Body of pancreas (tissue), 4 donors: Measurements from ENCODE around the gene UBE4A. TPM values are rescaled to one million over a fixed set of nuclear protein-coding genes. Genes with fewer than 3 reads are reported as not detected.
"Not testable (repeated sequence)": the region's sequence is repeated elsewhere in the genome, so short reads cannot be mapped to it uniquely, and the experiment has no call there.

Experiments used
- ATAC-seq: fragments of 150-250 bp; one replicate; pipeline ENCODE4 v1.9.1; 2016
- DNase-seq, 4 donors: peaks; one replicate each; pipeline ENCODE4 v3.0.0-alpha.2; 2019
- H3K27ac ChIP-seq, 4 donors: fragments of 200-600 bp; sonication (generic); 1 replicate in 3 of 4; 2 replicates in 1 of 4; pipeline versions ENCODE4 v1.5.1 to v1.6.1; 2016 to 2019; ENCODE audit warnings: mild to moderate bottlenecking in 1 of 4, mixed read lengths in 1 of 4, moderate library complexity in 1 of 4
- H3K27me3 ChIP-seq, 2 donors: fragments of 200-600 bp; sonication (generic); one replicate each; pipeline ENCODE4 v1.6.0; 2016; ENCODE audit warnings: mild to moderate bottlenecking in 1 of 2
- H3K36me3 ChIP-seq, 2 donors: fragments of 200-600 bp; sonication (generic); replicated peaks in 1 of 2; 2 replicates each; pipeline ENCODE4 v1.5.1; 2016; ENCODE audit warnings: low read depth in 2 of 2; ENCODE audit not compliant: insufficient read depth in 1 of 2
- H3K4me1 ChIP-seq: fragments of 200-600 bp; sonication (generic); one replicate; pipeline ENCODE4 v1.6.0; 2016
- H3K4me3 ChIP-seq, 2 donors: fragments of 200-600 bp; sonication (generic); 1 replicate in 1 of 2; 2 replicates in 1 of 2; pipeline ENCODE4 v1.5.1; 2016 to 2019
- H3K9me3 ChIP-seq, 3 donors: fragments of 200-600 bp; sonication (generic); 1 replicate in 2 of 3; 2 replicates in 1 of 3; pipeline ENCODE4 v1.5.1; 2016
- POLR2A ChIP-seq, 3 donors: fragments of 450-650 bp; IDR thresholded peaks; one replicate each; pipeline ENCODE4 v1.6.1; 2016; ENCODE audit warnings: antibody characterized with exemption in 3 of 3, mild to moderate bottlenecking in 2 of 3
- WGBS, 2 donors: methylation state at CpG; one replicate each; pipeline ENCODE4 v1.1.5; 2017; 5-methylcytosine and 5-hydroxymethylcytosine counted together
- intact Hi-C: fragments of 100-400 bp; cut with DNase I; formaldehyde crosslinking; loops from one replicate; pipeline ENCODE4 v1.15.1; 2023
- total RNA-seq, 2 donors: library from RNA; depleted of rRNA; stranded (reverse); fragments of >200 nt; gene quantifications; one replicate each; pipeline ENCODE4 v1.1.0, GENCODE V29; 2016
- TF ChIP-seq, protein P1 (sequence below), 7 experiments: fragments of 450-650 bp in 4 of 7; fragments of 200-600 bp in 3 of 7; sonication (generic) in 3 of 7; IDR thresholded peaks; one replicate each; pipeline ENCODE4 v1.5.1; 2016 to 2019; ENCODE audit warnings: antibody characterized with exemption in 7 of 7

The UBE4A gene
- total RNA-seq, 2 donors from 2014 or later: 29.6 to 31.3 TPM

DNA sequence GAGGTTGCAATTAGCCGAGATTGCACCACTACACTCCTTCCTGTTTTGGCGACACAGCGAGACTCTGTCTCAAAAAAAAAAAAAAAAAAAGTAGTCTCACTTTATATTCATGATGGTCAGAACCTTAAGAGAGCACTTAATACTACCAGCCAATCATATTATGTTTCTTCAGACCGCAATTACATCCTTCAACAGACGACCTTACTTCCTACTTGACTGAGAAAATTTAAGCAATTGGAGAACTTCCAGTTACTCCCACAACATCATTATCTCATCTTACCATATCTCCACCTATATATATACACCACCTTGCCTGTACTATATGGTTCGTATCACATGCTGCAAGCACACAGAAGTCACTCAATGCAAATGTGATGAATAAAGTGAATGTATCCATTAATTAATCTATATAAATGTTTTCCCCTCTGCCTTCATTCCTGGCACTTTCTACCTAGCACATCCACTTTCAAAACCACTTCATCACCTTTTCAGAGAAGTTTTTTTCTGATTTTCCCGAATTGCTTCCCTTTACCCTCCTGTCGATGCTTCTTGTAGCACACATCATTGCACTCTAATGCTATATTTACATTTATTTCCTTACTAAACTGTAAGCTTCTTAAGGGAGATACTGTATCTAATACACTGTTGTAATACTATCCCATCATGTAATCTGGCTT is 55.8 kb downstream of the UBE4A start:
- 56 to 85% methylated on average over 8 of the region's 8 CpGs for WGBS, 2 donors

DNA sequence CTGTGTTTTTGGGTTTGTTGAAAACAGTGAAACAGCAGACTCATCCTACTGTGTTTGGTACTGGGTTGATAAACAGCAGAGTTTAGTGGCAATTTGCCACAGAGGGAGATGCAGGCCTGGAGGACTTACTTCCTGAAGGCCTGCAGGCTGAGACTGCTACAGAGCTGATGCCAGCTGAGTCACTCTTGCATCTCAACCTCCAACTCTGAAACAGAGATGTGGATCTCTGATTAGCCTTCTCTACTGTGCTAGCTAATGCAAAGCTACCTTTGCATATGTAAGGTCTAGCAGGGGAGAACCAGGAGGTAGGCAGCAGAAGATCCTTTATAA is 56.3 kb downstream of the UBE4A start:
- ATAC-seq: peak; percentile 45
- intact Hi-C loops: no loop called here
- Histone ChIP-seq H3K4me3 (no peak overlapping the region), H3K36me3 (no peaks in the 10 kb centered on the region), H3K27me3 (no peaks in the 10 kb centered on the region), H3K27ac (no peak overlapping the region), H3K4me1 (peaks cover 8% of the 10 kb centered on the region), H3K9me3 (no peaks in the 10 kb centered on the region)
- DNase-seq: peak in 3 of 4 donors; percentile 34 to 55 (median 48)
- TF ChIP-seq POLR2A (IDR thresholded peaks at IDR 0.05): no peak
- TF ChIP-seq, protein P1, sequence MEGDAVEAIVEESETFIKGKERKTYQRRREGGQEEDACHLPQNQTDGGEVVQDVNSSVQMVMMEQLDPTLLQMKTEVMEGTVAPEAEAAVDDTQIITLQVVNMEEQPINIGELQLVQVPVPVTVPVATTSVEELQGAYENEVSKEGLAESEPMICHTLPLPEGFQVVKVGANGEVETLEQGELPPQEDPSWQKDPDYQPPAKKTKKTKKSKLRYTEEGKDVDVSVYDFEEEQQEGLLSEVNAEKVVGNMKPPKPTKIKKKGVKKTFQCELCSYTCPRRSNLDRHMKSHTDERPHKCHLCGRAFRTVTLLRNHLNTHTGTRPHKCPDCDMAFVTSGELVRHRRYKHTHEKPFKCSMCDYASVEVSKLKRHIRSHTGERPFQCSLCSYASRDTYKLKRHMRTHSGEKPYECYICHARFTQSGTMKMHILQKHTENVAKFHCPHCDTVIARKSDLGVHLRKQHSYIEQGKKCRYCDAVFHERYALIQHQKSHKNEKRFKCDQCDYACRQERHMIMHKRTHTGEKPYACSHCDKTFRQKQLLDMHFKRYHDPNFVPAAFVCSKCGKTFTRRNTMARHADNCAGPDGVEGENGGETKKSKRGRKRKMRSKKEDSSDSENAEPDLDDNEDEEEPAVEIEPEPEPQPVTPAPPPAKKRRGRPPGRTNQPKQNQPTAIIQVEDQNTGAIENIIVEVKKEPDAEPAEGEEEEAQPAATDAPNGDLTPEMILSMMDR (IDR thresholded peaks at IDR 0.05): no peak

More for the DNA sequence above, 55.8 kb downstream of the UBE4A start:
- H3K4me1 ChIP-seq: peaks cover 8% of the 10 kb centered on the region
- ATAC-seq (no peak), DNase-seq (no peak)
- intact Hi-C loops: no loop called here
- no peaks in the 10 kb centered on the region for H3K9me3 ChIP-seq
- H3K27me3 ChIP-seq: no peaks in the 10 kb centered on the region
- H3K27ac ChIP-seq: no peak overlapping the region
- TF ChIP-seq, protein P1 (IDR thresholded peaks at IDR 0.05): no peak
- TF ChIP-seq POLR2A (IDR thresholded peaks at IDR 0.05): no peak
- H3K4me3 ChIP-seq: no peak overlapping the region
- H3K36me3 ChIP-seq: no peaks in the 10 kb centered on the region

DNA sequence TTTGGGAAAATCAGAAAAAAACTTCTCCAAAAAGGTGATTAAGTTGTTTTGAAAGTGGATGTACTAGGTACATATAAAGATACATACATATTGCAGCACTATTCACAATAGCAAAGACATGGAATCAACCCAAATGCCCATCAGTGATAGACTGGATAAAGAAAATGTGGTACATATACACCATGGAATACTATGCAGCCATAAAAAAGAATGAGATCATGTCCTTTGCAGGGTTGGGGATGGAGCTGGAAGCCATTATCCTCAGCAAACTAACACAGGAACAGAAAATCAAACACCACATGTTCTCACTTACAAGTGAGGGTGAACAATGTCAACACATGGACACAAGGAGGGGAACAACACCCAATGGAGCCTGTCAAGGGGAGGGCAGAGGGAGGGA is 57.5 kb downstream of the UBE4A start:
- H3K4me1 ChIP-seq, DNase-seq, H3K36me3 ChIP-seq, H3K27me3 ChIP-seq, H3K4me3 ChIP-seq, intact Hi-C loops, ATAC-seq, H3K27ac ChIP-seq, H3K9me3 ChIP-seq: not testable (repeated sequence)

DNA sequence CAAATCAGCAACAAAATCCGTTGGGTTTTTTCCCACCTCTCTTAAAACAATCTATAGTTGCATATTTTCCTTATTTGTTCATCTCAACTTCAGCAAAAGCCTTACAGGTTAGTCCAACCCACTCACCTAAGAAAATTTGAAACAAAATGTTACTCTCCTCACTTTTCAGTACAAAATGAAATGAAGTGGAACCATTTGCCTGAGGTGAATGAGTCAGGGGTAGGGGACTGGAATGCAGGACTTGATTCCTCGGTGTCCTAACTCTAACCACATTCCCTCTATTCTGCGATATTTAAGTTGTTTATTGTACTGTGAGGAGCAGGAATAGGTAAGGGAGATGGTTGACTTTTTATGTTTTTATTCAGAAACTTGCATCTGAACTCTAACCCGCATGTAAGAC is 58.4 kb downstream of the UBE4A start:
- TF ChIP-seq, protein P1 (IDR thresholded peaks at IDR 0.05): no peak
- TF ChIP-seq POLR2A (IDR thresholded peaks at IDR 0.05): no peak
- 75 to 77% methylated on average over 4 of the region's 4 CpGs for WGBS, 2 donors
- DNase-seq (no peak), ATAC-seq (no peak)
- Histone ChIP-seq H3K4me3 (no peak overlapping the region), H3K36me3 (no peaks in the 10 kb centered on the region), H3K27me3 (no peaks in the 10 kb centered on the region), H3K9me3 (no peaks in the 10 kb centered on the region), H3K27ac (no peak overlapping the region), H3K4me1 (peaks cover 8% of the 10 kb centered on the region)
- intact Hi-C loops: no loop called here

DNA sequence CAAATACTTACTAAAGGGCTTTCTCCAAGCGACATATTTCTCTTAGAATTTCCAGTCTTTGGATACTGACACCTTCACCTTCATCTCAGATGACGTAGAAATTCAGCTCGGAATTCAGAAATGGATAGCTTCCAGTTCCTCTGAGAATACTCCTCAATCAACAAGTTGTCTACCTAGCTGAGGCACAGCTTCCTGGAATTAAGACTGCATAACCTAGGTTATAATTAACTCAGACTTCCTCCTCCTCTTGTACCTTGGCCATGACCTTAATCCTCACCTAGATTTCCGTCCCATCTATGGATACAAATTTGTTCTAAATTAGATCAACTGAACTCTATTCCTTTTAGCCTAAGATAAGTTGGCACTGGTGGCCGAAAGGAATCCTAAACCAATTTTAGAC is 59.4 kb downstream of the UBE4A start:
- Histone ChIP-seq H3K27ac (no peak overlapping the region), H3K9me3 (no peaks in the 10 kb centered on the region), H3K4me1 (peaks cover 8% of the 10 kb centered on the region), H3K36me3 (no peaks in the 10 kb centered on the region), H3K4me3 (no peak overlapping the region), H3K27me3 (no peaks in the 10 kb centered on the region)
- DNase-seq (no peak), ATAC-seq (no peak)
- WGBS, 2 donors: 54% methylated on average over 5 of the region's 5 CpGs
- intact Hi-C loops: no loop called here
- no peak for TF ChIP-seq POLR2A (IDR thresholded peaks at IDR 0.05)
- TF ChIP-seq, protein P1 (IDR thresholded peaks at IDR 0.05): no peak
